ENCODE results near the gene HSPA12B. TPM values are rescaled to one million over a fixed set of nuclear protein-coding genes. Genes with fewer than 3 reads are reported as not detected.
A peak's percentile ranks its signal among the peaks of the same experiment; 100 is the strongest.

Gene HSPA12B
- total and polyA plus RNA-seq, 2 of the 8 experiments (the other 6 are each of a cell fraction or from before 2014, with no cell fraction given), result 2.2 to 4.3 TPM

GRCh38 chr20:3720068-3720467, 12.4 kb upstream of the HSPA12B start:
- 81% methylated on average over 2 of the region's 2 CpGs; no CpG with 5 or more reads in 1 of the 2 experiments for WGBS, 2 experiments (ENCODE audit: extremely low coverage in 1 of 2, insufficient coverage in 1 of 2, insufficient read length in 1 of 2, insufficient replicate concordance in 2 of 2, low coverage in 1 of 2, low lambda C conversion rate in 2 of 2, missing lambda C conversion rate in 1 of 2)
- H2BK15ac ChIP-seq (ENCODE audit: low read length), result no peak overlapping the region
- CTCF ChIA-PET (ENCODE audit: partially characterized antibody), result interaction anchor here (1.0 to 42.0 kb wide), 8 partner anchors 7 to 66 kb away, joined by 3 to 1432 read pairs (median 6); partner anchors contain the start of genes ADAM33 and CENPB

More at GRCh38 chr20:3720068-3720467, 12.4 kb upstream of the HSPA12B start:
- Histone ChIP-seq H2BK12ac (ENCODE audit: low read depth, low read length) (no peak overlapping the region), H3K9me3 (ENCODE audit: insufficient read depth in 2 of 2, low read depth in 1 of 2, low read length in 1 of 2) (no peaks in the 10 kb centered on the region), H3K79me1 (ENCODE audit: low read depth, low read length) (no peaks in the 10 kb centered on the region), H3K4me3 (ENCODE audit: extremely low read depth in 1 of 4, insufficient read depth in 2 of 4, low read depth in 3 of 4, low read length in 4 of 4) (no peak overlapping the region), H2BK120ac (replicated peaks; ENCODE audit: low read depth, low read length) (no peak overlapping the region), H2BK5ac (ENCODE audit: low read depth, low read length) (no peak overlapping the region), H3K4me1 (replicated peaks in 1 of 4; ENCODE audit: control insufficient read depth in 3 of 4, insufficient read depth in 4 of 4, low read length in 3 of 4) (no peaks in the 10 kb centered on the region), H3K4me2 (ENCODE audit: insufficient read depth in 1 of 2, low read depth in 2 of 2, low read length in 2 of 2) (no peak overlapping the region), H3K23ac (ENCODE audit: insufficient read length) (no peak overlapping the region), H3K56ac (replicated peaks; ENCODE audit: insufficient read length, low read depth, low read length) (no peak overlapping the region), H2AK5ac (ENCODE audit: low read depth, low read length) (no peak overlapping the region), H3K27ac (ENCODE audit: low read depth, low read length) (no peak overlapping the region), H4K20me1 (replicated peaks in 1 of 2; ENCODE audit: control insufficient read depth in 1 of 2, insufficient read depth in 2 of 2, low read length in 2 of 2) (no peaks in the 10 kb centered on the region), H3K18ac (ENCODE audit: extremely low read depth, low read length) (no peak overlapping the region), H2AFZ (ENCODE audit: low read length) (no peak overlapping the region), H3K79me2 (ENCODE audit: control insufficient read depth in 1 of 2, insufficient read depth in 2 of 2, low read length in 2 of 2) (no peaks in the 10 kb centered on the region), H3K27me3 (replicated peaks in 1 of 4; ENCODE audit: control insufficient read depth in 3 of 4, extremely low read depth in 1 of 4, insufficient read depth in 3 of 4, low read length in 3 of 4) (no peaks in the 10 kb centered on the region), H2BK20ac (ENCODE audit: low read length) (no peak overlapping the region), H4K8ac (ENCODE audit: extremely low read depth, insufficient read depth, low read length) (no peak overlapping the region), H4K91ac (replicated peaks; ENCODE audit: insufficient read length, low read length) (no peak overlapping the region), H3K9ac (replicated peaks in 1 of 4; ENCODE audit: extremely low read depth in 1 of 4, low read depth in 3 of 4, low read length in 3 of 4) (no peak overlapping the region), H3K23me2 (ENCODE audit: low read depth, low read length) (no peaks in the 10 kb centered on the region), H3K4ac (replicated peaks; ENCODE audit: insufficient read length, low read depth, low read length) (no peak overlapping the region), H3K36me3 (ENCODE audit: control insufficient read depth in 2 of 4, insufficient read depth in 4 of 4, low read length in 3 of 4) (no peaks in the 10 kb centered on the region), H4K5ac (ENCODE audit: insufficient read length, low read depth, low read length) (no peak overlapping the region), H3K14ac (ENCODE audit: insufficient read length) (no peak overlapping the region)
- no peak for TF ChIP-seq POLR2A (IDR thresholded peaks at IDR 0.05; ENCODE audit: control extremely low read depth in 1 of 2, low read depth in 2 of 2, low read length in 2 of 2)
- no peak for TF ChIP-seq FOSL1 (IDR thresholded peaks at IDR 0.05; ENCODE audit: insufficient read depth, low read depth, low read length)
- TF ChIP-seq KDM1A (IDR thresholded peaks at IDR 0.05; ENCODE audit: borderline replicate concordance, low read length), result peak; percentile 68; the same call in 1 of the 2 replicates
- TF ChIP-seq ZNF274 (IDR thresholded peaks at IDR 0.05; ENCODE audit: borderline replicate concordance, extremely low read depth, low read length), result no peak
- no peak for TF ChIP-seq KDM4A (IDR thresholded peaks at IDR 0.05; ENCODE audit: low read depth, low read length, severe bottlenecking)
- DNase-seq (ENCODE audit: low read depth in 1 of 2, low spot score in 2 of 2) (no peak), FAIRE-seq (no peak)
- POLR2A ChIA-PET (ENCODE audit: partially characterized antibody), result interaction anchor here (0.7 to 1.9 kb wide), 8 partner anchors 10 to 50 kb away, joined by 3 to 7 read pairs (median 4); partner anchors contain the start of gene HSPA12B

Measured in H1 (cell line).